ENCODE data around the gene CCDC127. TPM values are rescaled to one million over a fixed set of nuclear protein-coding genes. Genes with fewer than 3 reads are reported as not detected.

Gene CCDC127
- total RNA-seq, 1 donor from 2014 or later: 8.8 TPM

GRCh38 chr5:185095-186070 lies 32.6 kb downstream of the CCDC127 start:
- no peaks in the 10 kb centered on the region for H3K9me3 Mint-ChIP-seq (ENCODE audit: unreplicated experiment)
- Histone ChIP-seq H3K4me1 (ENCODE audit: insufficient read depth, low read length) (peaks cover 7% of the 10 kb centered on the region), H3K9me3 (ENCODE audit: insufficient read depth, low read depth, low read length) (no peaks in the 10 kb centered on the region), H2AFZ (ENCODE audit: low read depth, low read length) (no peak overlapping the region), H3K4me2 (ENCODE audit: low read length) (no peak overlapping the region), H4K20me1 (ENCODE audit: insufficient read depth, low read length) (peaks cover 3% of the 10 kb centered on the region), H3K27ac (ENCODE audit: low read depth, low read length) (no peak overlapping the region), H3K9ac (ENCODE audit: low read length) (no peak overlapping the region), H3K4me3 (ENCODE audit: insufficient read depth, low read depth, low read length) (no peak overlapping the region), H3K36me3 (ENCODE audit: insufficient read depth, low read length) (peaks cover 3% of the 10 kb centered on the region), H3K27me3 (ENCODE audit: insufficient read depth, low read length) (no peaks in the 10 kb centered on the region), H3K79me2 (ENCODE audit: insufficient read depth, low read length) (no peaks in the 10 kb centered on the region)
- peaks cover 2% of the 10 kb centered on the region for H3K4me1 Mint-ChIP-seq (ENCODE audit: low read depth, unreplicated experiment)
- no peak for FAIRE-seq
- DNase-seq (ENCODE audit: low read depth): no peak
- TF ChIP-seq CTCF (IDR thresholded peaks at IDR 0.05; ENCODE audit: insufficient read depth, low read depth, low read length): no peak
- no peak for TF ChIP-seq EZH2 (IDR thresholded peaks at IDR 0.05; ENCODE audit: insufficient read depth, low read length)
- H3K4me3 Mint-ChIP-seq (ENCODE audit: unreplicated experiment): no peak overlapping the region
- peaks cover 24% of the 10 kb centered on the region for H3K27me3 Mint-ChIP-seq (ENCODE audit: low read depth, unreplicated experiment)
- peaks cover 5% of the 10 kb centered on the region for H3K36me3 Mint-ChIP-seq (ENCODE audit: low read depth, unreplicated experiment)
- no peak overlapping the region for H3K27ac Mint-ChIP-seq (ENCODE audit: unreplicated experiment)

- Mint-ChIP-seq H3K36me3 (ENCODE audit: low read depth, unreplicated experiment) (peaks cover 5% of the 10 kb centered on the region), H3K27me3 (ENCODE audit: low read depth, unreplicated experiment) (peaks cover 23% of the 10 kb centered on the region), H3K27ac (ENCODE audit: unreplicated experiment) (no peak overlapping the region), H3K4me1 (ENCODE audit: low read depth, unreplicated experiment) (peaks cover 2% of the 10 kb centered on the region), H3K9me3 (ENCODE audit: unreplicated experiment) (no peaks in the 10 kb centered on the region), H3K4me3 (ENCODE audit: unreplicated experiment) (no peak overlapping the region)
- H3K4me1 ChIP-seq (ENCODE audit: insufficient read depth, low read length): peaks cover 7% of the 10 kb centered on the region
- H3K9ac ChIP-seq (ENCODE audit: low read length): no peak overlapping the region
- no peaks in the 10 kb centered on the region for H3K9me3 ChIP-seq (ENCODE audit: insufficient read depth, low read depth, low read length)
- no peak overlapping the region for H3K27ac ChIP-seq (ENCODE audit: low read depth, low read length)
- H3K4me2 ChIP-seq (ENCODE audit: low read length): no peak overlapping the region
- FAIRE-seq: no peak
- DNase-seq (ENCODE audit: low read depth): no peak
- H3K27me3 ChIP-seq (ENCODE audit: insufficient read depth, low read length): no peaks in the 10 kb centered on the region
- H4K20me1 ChIP-seq (ENCODE audit: insufficient read depth, low read length): no peaks in the 10 kb centered on the region
- no peaks in the 10 kb centered on the region for H3K79me2 ChIP-seq (ENCODE audit: insufficient read depth, low read length)
- H3K36me3 ChIP-seq (ENCODE audit: insufficient read depth, low read length): peaks cover 3% of the 10 kb centered on the region
- no peak overlapping the region for H2AFZ ChIP-seq (ENCODE audit: low read depth, low read length)
- TF ChIP-seq CTCF (IDR thresholded peaks at IDR 0.05; ENCODE audit: insufficient read depth, low read depth, low read length) (no peak), EZH2 (IDR thresholded peaks at IDR 0.05; ENCODE audit: insufficient read depth, low read length) (no peak)
- H3K4me3 ChIP-seq (ENCODE audit: insufficient read depth, low read depth, low read length): no peak overlapping the region
Observed at GRCh38 chr5:184471-184870, 33.5 kb downstream of the CCDC127 start.

GRCh38 chr5:182126-182525 lies 35.8 kb downstream of the CCDC127 start:
- no peaks in the 10 kb centered on the region for H3K79me2 ChIP-seq (ENCODE audit: insufficient read depth, low read length)
- H2AFZ ChIP-seq (ENCODE audit: low read depth, low read length): no peak overlapping the region
- no peaks in the 10 kb centered on the region for H4K20me1 ChIP-seq (ENCODE audit: insufficient read depth, low read length)
- H3K9me3 ChIP-seq (ENCODE audit: insufficient read depth, low read depth, low read length): no peaks in the 10 kb centered on the region
- Mint-ChIP-seq H3K4me1 (ENCODE audit: low read depth, unreplicated experiment) (no peaks in the 10 kb centered on the region), H3K27ac (ENCODE audit: unreplicated experiment) (no peak overlapping the region), H3K36me3 (ENCODE audit: low read depth, unreplicated experiment) (peaks cover 5% of the 10 kb centered on the region), H3K4me3 (ENCODE audit: unreplicated experiment) (no peak overlapping the region), H3K27me3 (ENCODE audit: low read depth, unreplicated experiment) (peaks cover 19% of the 10 kb centered on the region), H3K9me3 (ENCODE audit: unreplicated experiment) (no peaks in the 10 kb centered on the region)
- H3K9ac ChIP-seq (ENCODE audit: low read length): no peak overlapping the region
- no peaks in the 10 kb centered on the region for H3K27me3 ChIP-seq (ENCODE audit: insufficient read depth, low read length)
- no peak overlapping the region for H3K4me2 ChIP-seq (ENCODE audit: low read length)
- peaks cover 3% of the 10 kb centered on the region for H3K36me3 ChIP-seq (ENCODE audit: insufficient read depth, low read length)
- H3K27ac ChIP-seq (ENCODE audit: low read depth, low read length): no peak overlapping the region
- H3K4me1 ChIP-seq (ENCODE audit: insufficient read depth, low read length): no peaks in the 10 kb centered on the region
- no peak for DNase-seq (ENCODE audit: low read depth)
- no peak for TF ChIP-seq CTCF (IDR thresholded peaks at IDR 0.05; ENCODE audit: insufficient read depth, low read depth, low read length)
- no peak for TF ChIP-seq EZH2 (IDR thresholded peaks at IDR 0.05; ENCODE audit: insufficient read depth, low read length)
- no peak overlapping the region for H3K4me3 ChIP-seq (ENCODE audit: insufficient read depth, low read depth, low read length)
- no peak for FAIRE-seq
